Vagina (tissue), 2 donors: ENCODE results near the gene ITFG1.

Experiments
- POLR2A ChIP-seq, 2 donors: fragments of 450-650 bp; IDR thresholded peaks; one replicate each; pipeline ENCODE4 v1.6.1; 2017; ENCODE audit warnings: antibody characterized with exemption in 2 of 2, mild to moderate bottlenecking in 2 of 2, moderate library complexity in 2 of 2
- POLR2AphosphoS5 ChIP-seq, 2 donors: sonication (generic); formaldehyde crosslinking; IDR thresholded peaks; one replicate each; pipeline ENCODE4 v1.9.0; 2017; ENCODE audit warnings: antibody characterized with exemption in 2 of 2, mild to moderate bottlenecking in 2 of 2, low read depth in 1 of 2; ENCODE audit not compliant: insufficient read depth in 1 of 2
- TF ChIP-seq, protein P1 (sequence below), 3 experiments: fragments of 450-650 bp in 2 of 3; fragments of 200-600 bp in 1 of 3; sonication (generic) in 1 of 3; IDR thresholded peaks; one replicate each; pipeline ENCODE4 v1.5.1; 2017 to 2019; ENCODE audit warnings: antibody characterized with exemption in 3 of 3, mild to moderate bottlenecking in 2 of 3, moderate library complexity in 2 of 3

DNA sequence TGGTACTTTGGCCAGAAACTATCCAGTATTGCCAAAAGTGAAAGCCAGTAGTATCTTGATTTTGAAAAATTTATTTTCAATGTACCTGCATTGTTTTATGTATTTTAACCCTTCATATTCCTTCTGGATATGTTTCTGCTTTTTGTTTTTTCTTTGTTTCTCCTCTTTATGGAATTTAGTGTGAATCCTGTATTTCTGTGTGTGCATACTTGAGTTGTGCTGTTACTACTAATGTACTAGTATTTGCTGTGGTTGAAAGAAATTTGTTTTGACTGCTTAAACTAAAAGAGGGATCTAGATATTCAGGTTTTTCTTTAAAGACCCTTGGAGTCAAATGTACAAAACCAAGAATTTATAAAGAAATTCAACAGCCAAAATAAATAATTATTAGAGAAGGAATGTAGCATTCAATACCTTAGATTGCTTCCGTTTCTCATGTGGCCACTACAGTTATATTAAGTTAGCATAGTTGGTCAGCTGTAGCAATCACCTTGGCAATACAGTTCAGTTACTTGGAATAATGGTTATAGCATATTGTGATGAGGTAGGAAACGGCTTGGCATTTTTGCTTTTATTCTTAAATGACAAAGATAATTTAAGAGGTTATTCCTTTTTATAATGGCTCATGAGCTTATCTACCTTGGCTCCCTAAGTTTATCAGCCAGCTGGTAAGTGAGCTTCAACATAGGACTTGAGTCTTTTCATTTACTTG is 5.2 kb upstream of the ITFG1 start:
- TF ChIP-seq POLR2AphosphoS5 (IDR thresholded peaks at IDR 0.05; ENCODE audit: insufficient read depth in 1 of 2, low read depth in 1 of 2) (no peak), POLR2A (IDR thresholded peaks at IDR 0.05) (no peak)
- TF ChIP-seq, protein P1, sequence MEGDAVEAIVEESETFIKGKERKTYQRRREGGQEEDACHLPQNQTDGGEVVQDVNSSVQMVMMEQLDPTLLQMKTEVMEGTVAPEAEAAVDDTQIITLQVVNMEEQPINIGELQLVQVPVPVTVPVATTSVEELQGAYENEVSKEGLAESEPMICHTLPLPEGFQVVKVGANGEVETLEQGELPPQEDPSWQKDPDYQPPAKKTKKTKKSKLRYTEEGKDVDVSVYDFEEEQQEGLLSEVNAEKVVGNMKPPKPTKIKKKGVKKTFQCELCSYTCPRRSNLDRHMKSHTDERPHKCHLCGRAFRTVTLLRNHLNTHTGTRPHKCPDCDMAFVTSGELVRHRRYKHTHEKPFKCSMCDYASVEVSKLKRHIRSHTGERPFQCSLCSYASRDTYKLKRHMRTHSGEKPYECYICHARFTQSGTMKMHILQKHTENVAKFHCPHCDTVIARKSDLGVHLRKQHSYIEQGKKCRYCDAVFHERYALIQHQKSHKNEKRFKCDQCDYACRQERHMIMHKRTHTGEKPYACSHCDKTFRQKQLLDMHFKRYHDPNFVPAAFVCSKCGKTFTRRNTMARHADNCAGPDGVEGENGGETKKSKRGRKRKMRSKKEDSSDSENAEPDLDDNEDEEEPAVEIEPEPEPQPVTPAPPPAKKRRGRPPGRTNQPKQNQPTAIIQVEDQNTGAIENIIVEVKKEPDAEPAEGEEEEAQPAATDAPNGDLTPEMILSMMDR (IDR thresholded peaks at IDR 0.05), result no peak
